Caco-2 (cell line): Measurements from ENCODE around the gene MLLT10. TPM values are rescaled to one million over a fixed set of nuclear protein-coding genes. Genes with fewer than 3 reads are reported as not detected.

Source experiments
- BruUV-seq: library from RNA; stranded (reverse); fragments of 400-500 nt; replicated peaks from 2 replicates; lab custom pipeline; 2021; lab: Mats Ljungman, UMichigan
- CTCF ChIA-PET: fragments of 300-600 bp; sonication (Branson Sonifier 250); formaldehyde crosslinking; loops from one replicate; lab custom pipeline; 2022; ENCODE audit warnings: antibody characterized with exemption; lab: Charles Lee
- POLR2A ChIA-PET: fragments of 300-600 bp; sonication (Branson Sonifier 250); formaldehyde crosslinking; loops from one replicate; lab custom pipeline; 2022; ENCODE audit warnings: antibody characterized with exemption; lab: Charles Lee
- DNase-seq, 2 experiments: peaks; one replicate each; pipeline versions ENCODE4 v3.0.0 to v3.0.0-alpha.2; 2020 to 2022
- H3K27me3 ChIP-seq: replicated peaks from 2 replicates; pipeline ENCODE4 v1.6.0; 2011; ENCODE audit warnings: low read length; ENCODE audit not compliant: control insufficient read depth, insufficient read depth
- H3K36me3 ChIP-seq: 2 replicates; pipeline ENCODE4 v1.5.1; 2011; ENCODE audit warnings: low read length; ENCODE audit not compliant: control insufficient read depth, insufficient read depth
- H3K4me1 ChIP-seq: fragments of 250-450 bp; sonication (Bioruptor Pico); 2 replicates; pipeline ENCODE4 v1.5.1; 2020; ENCODE audit warnings: mild to moderate bottlenecking
- H3K4me3 ChIP-seq: 2 replicates; pipeline ENCODE4 v1.5.1; 2011; ENCODE audit warnings: low read depth, mild to moderate bottlenecking, control low read depth, low read length
- H3K9me3 ChIP-seq: fragments of 250-450 bp; sonication (Bioruptor Pico); 2 replicates; pipeline ENCODE4 v1.5.1; 2020; ENCODE audit warnings: mild to moderate bottlenecking, moderate library complexity
- H3K27ac Mint-ChIP-seq: one replicate; pipeline ENCODE4 v1.8.0; 2022; ENCODE audit warnings: mixed read lengths; ENCODE audit not compliant: unreplicated experiment
- H3K27me3 Mint-ChIP-seq: one replicate; pipeline ENCODE4 v1.8.0; 2022; ENCODE audit warnings: mixed read lengths; ENCODE audit not compliant: insufficient read depth, unreplicated experiment
- H3K36me3 Mint-ChIP-seq: one replicate; pipeline ENCODE4 v1.8.0; 2022; ENCODE audit warnings: mild to moderate bottlenecking, mixed read lengths; ENCODE audit not compliant: insufficient read depth, unreplicated experiment
- H3K4me1 Mint-ChIP-seq: one replicate; pipeline ENCODE4 v1.8.0; 2022; ENCODE audit warnings: low read depth, mixed read lengths; ENCODE audit not compliant: unreplicated experiment
- H3K4me3 Mint-ChIP-seq: one replicate; pipeline ENCODE4 v1.8.0; 2022; ENCODE audit warnings: mild to moderate bottlenecking, moderate library complexity, mixed read lengths; ENCODE audit not compliant: unreplicated experiment
- H3K9me3 Mint-ChIP-seq: one replicate; pipeline ENCODE4 v1.8.0; 2022; ENCODE audit warnings: mixed read lengths; ENCODE audit not compliant: unreplicated experiment
- intact Hi-C: fragments of 100-400 bp; cut with micrococcal nuclease; formaldehyde crosslinking; loops from one replicate; pipeline ENCODE4 v1.10.0; 2022; ENCODE audit not compliant: unreplicated experiment
- total RNA-seq: library from RNA; stranded (reverse); gene quantifications from 2 replicates; pipeline ENCODE4 v1.2.3, GENCODE V29; 2022
- TF ChIP-seq, protein P1 (sequence below), 2 experiments: fragments of 200-600 bp in 1 of 2; IDR thresholded peaks; 1 replicate in 1 of 2; 2 replicates in 1 of 2; pipeline versions ENCODE4 v1.5.1 to v1.8.0; 2011 to 2022; ENCODE audit warnings: antibody characterized with exemption in 1 of 2, control low read depth in 1 of 2, inconsistent platforms in 1 of 2, low read depth in 1 of 2, low read length in 1 of 2, mild to moderate bottlenecking in 1 of 2, moderate library complexity in 1 of 2; ENCODE audit not compliant: insufficient read depth in 1 of 2, severe bottlenecking in 1 of 2, unreplicated experiment in 1 of 2

MLLT10 gene
- total RNA-seq, 1 experiment from 2014 or later: 84.3 TPM

- POLR2A ChIA-PET: no interaction called here
- Mint-ChIP-seq H3K27ac (no peak overlapping the region), H3K4me1 (peaks cover 22% of the 10 kb centered on the region), H3K4me3 (no peak overlapping the region), H3K9me3 (no peaks in the 10 kb centered on the region), H3K27me3 (no peaks in the 10 kb centered on the region), H3K36me3 (peaks cover 49% of the 10 kb centered on the region)
- no TSS peak for BruUV-seq
- Histone ChIP-seq H3K4me1 (peaks cover 28% of the 10 kb centered on the region), H3K9me3 (no peaks in the 10 kb centered on the region), H3K27me3 (no peaks in the 10 kb centered on the region), H3K36me3 (no peaks in the 10 kb centered on the region), H3K4me3 (no peak overlapping the region)
- DNase-seq: no peak
- TF ChIP-seq, protein P1, sequence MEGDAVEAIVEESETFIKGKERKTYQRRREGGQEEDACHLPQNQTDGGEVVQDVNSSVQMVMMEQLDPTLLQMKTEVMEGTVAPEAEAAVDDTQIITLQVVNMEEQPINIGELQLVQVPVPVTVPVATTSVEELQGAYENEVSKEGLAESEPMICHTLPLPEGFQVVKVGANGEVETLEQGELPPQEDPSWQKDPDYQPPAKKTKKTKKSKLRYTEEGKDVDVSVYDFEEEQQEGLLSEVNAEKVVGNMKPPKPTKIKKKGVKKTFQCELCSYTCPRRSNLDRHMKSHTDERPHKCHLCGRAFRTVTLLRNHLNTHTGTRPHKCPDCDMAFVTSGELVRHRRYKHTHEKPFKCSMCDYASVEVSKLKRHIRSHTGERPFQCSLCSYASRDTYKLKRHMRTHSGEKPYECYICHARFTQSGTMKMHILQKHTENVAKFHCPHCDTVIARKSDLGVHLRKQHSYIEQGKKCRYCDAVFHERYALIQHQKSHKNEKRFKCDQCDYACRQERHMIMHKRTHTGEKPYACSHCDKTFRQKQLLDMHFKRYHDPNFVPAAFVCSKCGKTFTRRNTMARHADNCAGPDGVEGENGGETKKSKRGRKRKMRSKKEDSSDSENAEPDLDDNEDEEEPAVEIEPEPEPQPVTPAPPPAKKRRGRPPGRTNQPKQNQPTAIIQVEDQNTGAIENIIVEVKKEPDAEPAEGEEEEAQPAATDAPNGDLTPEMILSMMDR (IDR thresholded peaks at IDR 0.05; ENCODE audit: insufficient read depth in 1 of 2, low read depth in 1 of 2, low read length in 1 of 2, severe bottlenecking in 1 of 2, unreplicated experiment in 1 of 2): no peak
- intact Hi-C loops: loop anchor here (10.0 kb wide), 1 partner anchor 357 kb away; no protein-coding TSS in a partner anchor
- CTCF ChIA-PET: no interaction called here
These were observed 188.2 kb downstream of the MLLT10 start for GRCh38 chr10:21722209-21722608.

DNA sequence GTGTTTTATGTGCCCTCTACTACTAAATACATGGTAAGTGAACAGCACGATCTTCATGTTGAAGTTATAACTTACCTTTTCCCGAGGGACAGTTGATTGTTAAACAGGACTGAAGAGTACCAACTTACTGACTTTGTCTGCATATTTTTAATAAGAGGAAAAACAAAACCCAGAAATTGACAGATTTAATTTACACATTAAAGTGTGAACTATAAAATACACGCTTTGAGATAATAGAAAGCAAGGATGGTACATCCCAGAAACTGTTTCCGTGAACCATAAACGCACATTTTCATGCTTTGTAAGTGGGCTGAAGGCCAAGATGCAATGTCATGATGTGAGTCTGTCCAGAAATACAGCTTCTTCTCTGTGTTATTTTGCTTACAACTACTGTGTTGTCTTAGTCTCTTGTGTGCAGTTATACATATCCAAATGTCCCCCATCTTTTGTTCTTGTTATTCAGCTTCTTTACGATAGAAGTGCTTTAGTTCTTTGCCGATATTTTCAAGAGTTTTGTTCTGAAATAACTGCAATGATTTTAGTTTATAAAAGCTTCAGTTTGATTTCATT lies 190.1 kb downstream of the MLLT10 start:
- Histone ChIP-seq H3K4me3 (no peak overlapping the region), H3K4me1 (peaks cover 36% of the 10 kb centered on the region), H3K27me3 (no peaks in the 10 kb centered on the region), H3K36me3 (no peaks in the 10 kb centered on the region), H3K9me3 (no peaks in the 10 kb centered on the region)
- Mint-ChIP-seq H3K4me3 (no peak overlapping the region), H3K27me3 (no peaks in the 10 kb centered on the region), H3K36me3 (peaks cover 52% of the 10 kb centered on the region), H3K9me3 (no peaks in the 10 kb centered on the region), H3K27ac (no peak overlapping the region), H3K4me1 (peaks cover 35% of the 10 kb centered on the region)
- no TSS peak for BruUV-seq
- ChIA-PET POLR2A (interaction anchor here (1.3 kb wide), 1 partner anchor 229 kb away, joined by 3 read pairs; no protein-coding TSS in a partner anchor), CTCF (interaction anchor here (1.1 kb wide), 1 partner anchor 85 kb away, joined by 3 read pairs; no protein-coding TSS in a partner anchor)
- TF ChIP-seq, protein P1 (IDR thresholded peaks at IDR 0.05; ENCODE audit: insufficient read depth in 1 of 2, low read depth in 1 of 2, low read length in 1 of 2, severe bottlenecking in 1 of 2, unreplicated experiment in 1 of 2): no peak
- intact Hi-C loops: loop anchor here (10.0 kb wide), 1 partner anchor 359 kb away; no protein-coding TSS in a partner anchor
- DNase-seq: no peak

- H3K4me3 ChIP-seq: no peak overlapping the region
- peaks cover 36% of the 10 kb centered on the region for H3K4me1 ChIP-seq
- H3K9me3 ChIP-seq: no peaks in the 10 kb centered on the region
- ChIA-PET CTCF (interaction anchor here (0.6 to 1.1 kb wide), 4 partner anchors 32 to 188 kb away, joined by 3 read pairs; no protein-coding TSS in a partner anchor), POLR2A (interaction anchor here (1.3 kb wide), 1 partner anchor 229 kb away, joined by 3 read pairs; no protein-coding TSS in a partner anchor)
- no peaks in the 10 kb centered on the region for H3K27me3 ChIP-seq
- no peak overlapping the region for H3K27ac Mint-ChIP-seq
- H3K36me3 Mint-ChIP-seq: peaks cover 52% of the 10 kb centered on the region
- H3K4me1 Mint-ChIP-seq: peaks cover 35% of the 10 kb centered on the region
- H3K9me3 Mint-ChIP-seq: no peaks in the 10 kb centered on the region
- no TSS peak for BruUV-seq
- TF ChIP-seq, protein P1 (IDR thresholded peaks at IDR 0.05; ENCODE audit: insufficient read depth in 1 of 2, low read depth in 1 of 2, low read length in 1 of 2, severe bottlenecking in 1 of 2, unreplicated experiment in 1 of 2): no peak
- H3K4me3 Mint-ChIP-seq: no peak overlapping the region
- H3K36me3 ChIP-seq: peaks cover 2% of the 10 kb centered on the region; the same call in 1 of the 2 replicates
- H3K27me3 Mint-ChIP-seq: no peaks in the 10 kb centered on the region
- DNase-seq: peak; percentile 39 to 65
- intact Hi-C loops: loop anchor here (10.0 kb wide), 1 partner anchor 360 kb away; no protein-coding TSS in a partner anchor
These were observed 190.8 kb downstream of the MLLT10 start for GRCh38 chr10:21724687-21725367.
